ENCODE data around the gene ADORA2B. TPM values are rescaled to one million over a fixed set of nuclear protein-coding genes. Genes with fewer than 3 reads are reported as not detected.
"Not testable (repeated sequence)": the region's sequence is repeated elsewhere in the genome, so short reads cannot be mapped to it uniquely, and the experiment has no call there.

The ADORA2B gene
- total RNA-seq, result 6.2 TPM
- long read RNA-seq, transcript ADORA2B-201 (2 exons, 1,735 nt), result major isoform, 11 of 12 reads
- long read RNA-seq, partial matches to known transcripts, result 0 of 12 reads
- long read RNA-seq, other reads (novel, unspliced or antisense), result 0 of 12 reads

- TF ChIP-seq CTCF (IDR thresholded peaks at IDR 0.05), result peak; percentile 56
- peak within 1 kb of the TSS; percentile 65 for H3K4me3 ChIP-seq
- peaks cover 4% of the 10 kb centered on the region for H3K27me3 ChIP-seq (ENCODE audit: low read depth)
- ATAC-seq, result peak; percentile 87 to 92
- no peaks in the 10 kb centered on the region for H3K36me3 ChIP-seq
- intact Hi-C loops (cut with DNase I), result no loop called here
- DNase-seq, result peak; percentile 82
- H3K9me3 ChIP-seq, result no peaks in the 10 kb centered on the region
- peaks cover 34% of the 10 kb centered on the region for H3K4me1 ChIP-seq
- H3K27ac ChIP-seq, result peak within 1 kb of the TSS; percentile 73
Observed at GRCh38 chr17:15944759-15945526, at the start of gene ADORA2B. TSS of gene ADORA2B (plus strand) at chr17:15945130. CDS start at chr17:15945249, 119 bp downstream.

GRCh38 chr17:15896277-15896676 lies 48.7 kb upstream of the ADORA2B start:
- Histone ChIP-seq H3K9me3 (no peaks in the 10 kb centered on the region), H3K4me3 (no peak overlapping the region), H3K4me1 (peaks cover 15% of the 10 kb centered on the region), H3K27ac (no peak overlapping the region), H3K27me3 (ENCODE audit: low read depth) (no peaks in the 10 kb centered on the region), H3K36me3 (no peaks in the 10 kb centered on the region)
- no peak for TF ChIP-seq CTCF (IDR thresholded peaks at IDR 0.05)
- DNase-seq (no peak), ATAC-seq (no peak)
- intact Hi-C loops (cut with DNase I), result no loop called here

GRCh38 chr17:15896834-15897233 lies 48.1 kb upstream of the ADORA2B start:
- no peaks in the 10 kb centered on the region for H3K9me3 ChIP-seq
- ATAC-seq, result no peak
- intact Hi-C loops (cut with DNase I), result no loop called here
- no peaks in the 10 kb centered on the region for H3K36me3 ChIP-seq
- H3K27me3 ChIP-seq (ENCODE audit: low read depth), result no peaks in the 10 kb centered on the region
- H3K27ac ChIP-seq, result no peak overlapping the region
- no peak for TF ChIP-seq CTCF (IDR thresholded peaks at IDR 0.05)
- H3K4me1 ChIP-seq, result peaks cover 15% of the 10 kb centered on the region
- no peak overlapping the region for H3K4me3 ChIP-seq
- no peak for DNase-seq

GRCh38 chr17:15899596-15899995 lies 45.3 kb upstream of the ADORA2B start:
- H3K27ac ChIP-seq; ATAC-seq; H3K4me3 ChIP-seq; H3K27me3 ChIP-seq (ENCODE audit: low read depth); H3K36me3 ChIP-seq; intact Hi-C loops (cut with DNase I); DNase-seq; H3K9me3 ChIP-seq; H3K4me1 ChIP-seq: not testable (repeated sequence)

- H3K27ac ChIP-seq, result no peak overlapping the region
- peaks cover 4% of the 10 kb centered on the region for H3K4me1 ChIP-seq
- ATAC-seq, result no peak
- TF ChIP-seq CTCF (IDR thresholded peaks at IDR 0.05), result no peak
- DNase-seq, result no peak
- no peaks in the 10 kb centered on the region for H3K36me3 ChIP-seq
- intact Hi-C loops (cut with DNase I), result no loop called here
- H3K4me3 ChIP-seq, result no peak overlapping the region
- H3K9me3 ChIP-seq, result no peaks in the 10 kb centered on the region
- H3K27me3 ChIP-seq (ENCODE audit: low read depth), result no peaks in the 10 kb centered on the region
Observed at GRCh38 chr17:15900871-15901270, 44.1 kb upstream of the ADORA2B start.

GRCh38 chr17:15905236-15905635 lies 39.7 kb upstream of the ADORA2B start:
- H3K4me3 ChIP-seq; H3K9me3 ChIP-seq; H3K27ac ChIP-seq; H3K4me1 ChIP-seq; H3K27me3 ChIP-seq (ENCODE audit: low read depth); DNase-seq; intact Hi-C loops (cut with DNase I); ATAC-seq; H3K36me3 ChIP-seq: not testable (repeated sequence)

Measured in lower lobe of right lung (tissue), 2 donors.